Fibroblast of skin of right biceps (primary cell): ENCODE measurements around the gene ATP8B1.
A peak's percentile ranks its signal among the peaks of the same experiment; 100 is the strongest.

Experiments used
- DNase-seq: peaks from one replicate; pipeline ENCODE4 v3.0.0-alpha.2; 2013

Gene ATP8B1

DNA sequence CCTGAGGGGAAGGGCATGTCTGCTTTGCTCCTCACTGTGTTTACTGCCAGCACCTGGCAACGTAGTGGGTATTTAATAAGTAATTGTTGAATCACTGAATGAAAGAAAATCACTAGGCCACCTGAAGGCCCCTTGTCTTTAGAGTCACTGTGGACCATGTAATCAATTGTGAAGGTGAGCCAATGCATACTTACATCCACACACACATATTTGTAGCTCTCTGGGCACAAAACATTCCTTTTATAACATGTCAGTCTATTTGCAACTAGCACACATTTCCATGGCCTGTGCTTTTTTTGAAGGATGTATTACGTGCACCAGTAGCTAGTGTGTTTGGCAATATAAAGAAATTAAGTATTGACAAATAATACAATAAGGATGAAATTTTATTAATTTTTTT is 11.2 kb downstream of the ATP8B1 start:
- no peak for DNase-seq

GRCh38 chr18:57791192-57791591 is 11.9 kb downstream of the ATP8B1 start:
- no peak for DNase-seq

GRCh38 chr18:57790316-57790715 is 12.8 kb downstream of the ATP8B1 start:
- DNase-seq: no peak

GRCh38 chr18:57789759-57790158 is 13.4 kb downstream of the ATP8B1 start:
- no peak for DNase-seq

- peak; percentile 75 for DNase-seq
Measured at GRCh38 chr18:57789090-57789489, 14.0 kb downstream of the ATP8B1 start.

- no peak for DNase-seq
Measured at GRCh38 chr18:57787068-57787685, 15.9 kb downstream of the ATP8B1 start.

DNA sequence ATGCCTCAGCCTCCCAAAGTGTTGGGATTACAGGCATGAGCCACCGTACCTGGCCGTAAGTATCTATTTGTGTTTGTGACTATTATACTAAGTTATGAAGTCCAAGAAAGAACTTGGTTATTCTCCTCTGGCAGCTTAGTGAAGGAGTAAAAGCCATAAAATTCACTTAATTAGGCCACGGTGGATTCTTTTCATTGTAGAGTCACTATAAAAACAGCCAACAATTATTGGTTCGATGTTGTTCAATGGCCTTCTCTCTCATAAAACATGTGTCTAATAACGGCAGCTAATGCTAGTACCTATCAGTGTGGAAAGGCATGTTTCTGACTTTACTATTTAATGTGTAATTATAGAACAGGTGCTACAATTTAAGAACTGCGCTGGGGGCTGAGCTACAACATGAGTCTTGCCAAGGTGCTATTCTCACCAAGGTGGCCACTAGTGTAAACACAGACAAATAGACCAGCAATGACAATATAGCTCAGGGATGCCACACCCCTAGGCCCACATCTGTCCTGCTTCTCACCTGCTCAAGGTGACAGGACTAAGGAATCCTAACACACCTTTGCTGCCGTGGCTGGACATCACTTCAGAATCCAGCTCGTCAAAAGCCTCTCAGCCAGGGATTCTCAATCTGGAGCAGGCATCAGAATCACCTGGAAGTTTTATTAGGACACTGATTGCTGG is 17.2 kb downstream of the ATP8B1 start:
- no peak for DNase-seq

DNA sequence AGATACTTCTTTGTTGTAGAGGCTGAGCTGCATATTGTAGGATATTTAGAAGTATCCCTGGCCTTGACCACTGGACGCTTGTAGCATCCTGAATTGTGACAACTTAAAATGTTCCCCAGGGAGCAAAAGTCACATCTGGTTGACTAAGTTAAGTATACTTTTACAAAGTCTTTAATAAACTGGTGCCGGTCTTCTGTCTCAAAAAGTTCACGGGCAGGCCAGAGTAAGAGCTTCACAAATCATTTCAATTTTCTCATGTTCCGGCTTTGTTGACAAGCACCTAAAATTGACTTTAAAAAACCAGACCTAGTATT is 18.4 kb downstream of the ATP8B1 start:
- no peak for DNase-seq

- DNase-seq: peak; percentile 82
Measured at GRCh38 chr18:57784034-57784800, 18.9 kb downstream of the ATP8B1 start.

DNA sequence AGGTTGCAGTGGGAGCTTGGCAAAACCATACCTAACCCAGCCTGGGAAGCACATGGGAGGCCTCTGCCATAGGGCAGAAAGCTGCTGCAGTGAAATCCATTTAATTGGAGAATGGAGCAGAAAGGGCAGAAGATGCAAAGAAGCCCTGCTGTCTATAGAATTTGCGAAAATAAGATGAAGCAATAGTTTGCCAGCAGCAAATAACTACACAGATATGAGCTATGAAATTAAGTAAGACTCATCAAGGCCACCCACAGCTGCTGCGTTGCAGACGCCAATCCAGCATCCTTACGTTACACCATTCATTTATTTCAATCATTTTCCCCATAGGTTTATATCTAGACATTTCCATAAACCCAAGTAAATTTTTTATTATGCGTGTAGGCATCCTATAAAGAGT is 21.1 kb downstream of the ATP8B1 start:
- DNase-seq: no peak

GRCh38 chr18:57780706-57781347 is 22.3 kb downstream of the ATP8B1 start:
- peak; percentile 88 for DNase-seq

DNA sequence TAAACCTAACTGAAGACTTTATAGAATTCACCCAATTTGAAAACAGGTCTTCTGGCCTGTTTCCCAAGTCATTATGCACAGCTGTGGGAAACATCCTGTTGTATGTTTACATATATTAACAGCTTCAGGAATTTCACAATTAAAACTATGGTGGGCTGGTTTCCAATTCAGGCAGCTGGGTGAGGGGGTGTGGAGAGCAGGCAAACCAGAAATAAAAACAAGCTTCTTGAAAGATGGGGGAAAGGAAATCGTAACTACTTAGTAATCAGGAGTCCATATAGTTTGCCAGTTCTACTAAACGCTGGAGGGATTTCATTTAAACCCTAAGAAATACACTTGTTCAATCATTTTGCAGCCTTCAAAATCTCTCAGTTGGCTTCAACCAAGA is 22.8 kb downstream of the ATP8B1 start:
- DNase-seq: peak; percentile 51

- DNase-seq: no peak
Measured at GRCh38 chr18:57776767-57777166, 26.3 kb downstream of the ATP8B1 start.

DNA sequence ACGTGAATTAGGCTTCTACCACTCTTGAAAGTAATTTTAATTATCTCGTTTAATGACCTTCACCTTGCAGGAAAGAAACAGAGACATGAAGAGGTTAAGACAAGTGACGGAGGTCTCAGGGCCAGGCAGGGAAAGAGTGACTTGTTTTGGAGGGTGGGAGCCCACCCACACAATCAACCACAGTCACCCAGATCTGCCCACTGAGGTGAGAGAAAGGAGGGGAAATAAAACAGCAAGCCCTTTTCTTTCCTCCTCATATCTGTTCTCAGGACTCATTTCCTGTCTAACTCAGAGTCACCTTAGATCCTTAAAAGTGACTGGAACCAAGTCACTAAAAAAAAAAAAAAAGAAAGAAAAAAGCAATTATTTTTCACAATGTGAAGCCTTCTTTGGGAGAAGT is 26.8 kb downstream of the ATP8B1 start:
- no peak for DNase-seq

DNA sequence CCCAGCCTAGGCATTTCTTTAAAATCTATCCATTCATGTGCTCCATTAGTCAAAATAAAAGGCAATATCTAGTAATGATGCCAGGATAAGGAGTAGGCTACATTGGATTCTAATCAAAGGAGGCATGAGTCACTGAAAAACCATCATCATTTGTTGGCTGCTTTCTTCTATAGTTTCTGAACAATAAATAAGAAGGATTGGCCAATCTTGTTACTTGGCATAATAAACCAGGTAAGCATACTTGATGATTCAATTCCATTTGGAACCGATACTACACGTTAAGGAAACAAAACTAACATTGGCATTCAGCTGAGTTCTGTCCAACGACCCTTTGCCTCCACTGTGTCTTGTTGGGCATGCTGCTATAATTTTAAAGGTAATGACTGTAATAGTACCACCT is 27.2 kb downstream of the ATP8B1 start:
- DNase-seq: no peak

GRCh38 chr18:57772387-57772799 is 30.7 kb downstream of the ATP8B1 start:
- no peak for DNase-seq

DNA sequence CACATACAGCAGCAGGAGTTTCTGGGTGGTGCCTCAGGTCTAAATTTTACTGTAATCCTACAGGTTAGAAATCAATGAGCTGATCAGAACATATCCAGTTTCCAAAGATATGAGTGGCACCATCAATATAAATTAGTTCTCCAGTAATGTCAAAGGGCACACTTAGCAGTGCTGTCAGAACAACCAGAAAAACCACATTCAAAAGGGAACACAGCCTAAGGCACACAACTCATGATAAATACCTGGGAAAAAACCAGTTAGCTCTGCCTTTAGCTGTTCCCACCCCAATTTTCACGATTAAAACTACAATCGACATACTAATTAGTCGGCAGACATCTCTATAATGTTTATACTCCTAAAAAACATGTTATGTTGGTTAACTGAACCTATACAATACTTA is 31.5 kb downstream of the ATP8B1 start:
- no peak for DNase-seq

GRCh38 chr18:57771193-57771592 is 31.9 kb downstream of the ATP8B1 start:
- no peak for DNase-seq

- DNase-seq: peak; percentile 49
Measured at GRCh38 chr18:57768537-57769326, 34.4 kb downstream of the ATP8B1 start.

DNA sequence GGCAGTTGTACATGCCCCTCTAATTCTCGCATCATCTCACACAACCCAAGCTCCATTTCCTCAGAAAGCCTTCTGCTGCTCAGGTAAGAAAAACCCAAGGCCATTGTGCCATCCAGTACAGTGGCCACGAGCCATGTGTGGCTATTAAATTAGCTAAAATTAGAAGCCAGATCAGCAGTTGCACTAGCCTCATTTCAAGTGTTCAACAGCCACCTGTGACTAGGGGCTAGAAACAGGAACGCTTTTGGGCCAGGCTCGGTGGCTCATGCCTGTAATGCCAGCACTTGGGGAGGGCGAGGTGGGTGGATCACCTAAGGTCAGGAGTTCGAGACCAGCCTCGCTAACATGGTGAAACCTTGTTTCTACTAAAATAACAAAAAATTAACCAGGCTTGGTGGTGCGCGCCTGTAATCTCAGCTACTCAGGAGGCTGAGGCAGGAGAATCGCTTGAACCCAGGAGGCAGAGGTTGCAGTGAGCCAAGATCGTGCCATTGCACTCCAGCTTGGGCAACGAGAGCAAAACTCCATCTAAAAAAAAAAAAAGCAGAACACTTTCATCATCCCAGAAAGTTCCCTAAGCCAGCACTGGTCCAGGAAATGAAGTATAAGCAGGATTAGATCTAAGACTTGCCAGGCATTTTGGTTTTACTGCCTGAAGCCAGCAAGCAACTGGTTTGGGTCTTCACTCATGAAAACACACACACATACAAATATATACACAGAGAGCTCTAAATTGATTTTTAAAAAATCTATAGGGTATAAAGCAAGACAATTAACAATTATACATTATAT is 35.7 kb downstream of the ATP8B1 start:
- DNase-seq: no peak

GRCh38 chr18:57764995-57765394 is 38.1 kb downstream of the ATP8B1 start:
- no peak for DNase-seq

DNA sequence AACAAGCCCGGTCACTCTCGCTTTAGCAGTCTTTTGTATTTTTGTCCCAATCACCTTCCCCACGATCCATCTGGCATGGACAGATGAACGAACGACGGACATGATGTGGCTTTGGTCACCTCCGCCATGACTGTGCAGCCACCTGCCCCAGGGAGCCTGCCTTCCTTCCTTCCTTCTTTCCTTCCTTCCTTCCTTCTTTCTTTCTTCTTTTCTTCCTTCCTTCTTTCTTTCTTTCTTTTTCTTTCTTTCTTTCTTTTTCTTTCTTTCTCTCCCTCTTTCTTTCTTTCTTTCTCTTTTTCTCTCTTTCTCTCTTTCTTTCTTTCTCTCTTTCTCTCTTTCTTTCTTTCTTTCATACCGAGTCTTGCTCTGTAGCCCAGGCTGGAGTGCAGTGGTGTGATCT is 39.0 kb downstream of the ATP8B1 start:
- DNase-seq: no peak
